NB4 (cell line): ENCODE measurements around the gene IREB2.
"Not testable (repeated sequence)": the region's sequence is repeated elsewhere in the genome, so short reads cannot be mapped to it uniquely, and the experiment has no call there.

Experiments used
- DNase-seq: peaks from one replicate; pipeline ENCODE4 v3.0.0; 2010; ENCODE audit warnings: low read depth
- H3K4me3 ChIP-seq: one replicate; pipeline ENCODE4 v1.5.1; 2011; ENCODE audit warnings: mild to moderate bottlenecking, low read depth, low read length, moderate library complexity
- MYC ChIP-seq: IDR thresholded peaks from 2 replicates; pipeline ENCODE4 v1.6.1; 2011; ENCODE audit warnings: low read depth, low read length
- POLR2A ChIP-seq: IDR thresholded peaks from 2 replicates; pipeline ENCODE4 v1.6.1; 2011; ENCODE audit warnings: mild to moderate bottlenecking; ENCODE audit not compliant: insufficient read length; ENCODE audit errors: extremely low read depth
- TF ChIP-seq, protein P1 (sequence below): IDR thresholded peaks from one replicate; pipeline ENCODE4 v1.5.1; 2012; ENCODE audit warnings: low read depth, low read length
- TF ChIP-seq, protein P2 (sequence below): IDR thresholded peaks from 2 replicates; pipeline ENCODE4 v1.6.1; 2011; ENCODE audit warnings: low read depth, low read length

Gene IREB2

DNA sequence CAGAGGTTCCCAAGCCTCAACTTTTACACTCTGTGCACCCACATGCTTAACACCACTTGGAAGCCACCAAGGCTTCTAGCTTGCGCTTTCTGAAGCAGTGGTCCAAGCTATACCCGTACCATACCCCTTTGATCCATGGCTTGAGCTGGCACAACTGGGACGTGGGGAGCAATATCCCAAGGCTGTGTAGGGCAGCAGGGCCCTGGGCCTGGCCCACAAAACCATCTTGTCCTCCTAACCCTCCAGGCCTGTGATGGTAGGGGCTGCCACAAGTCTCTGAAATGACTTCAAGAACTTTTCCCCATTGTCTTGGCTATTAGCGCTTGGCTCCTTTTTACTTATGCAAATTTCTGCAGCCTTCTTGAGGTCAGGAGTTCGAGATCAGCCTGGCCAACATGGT is 86.2 kb downstream of the IREB2 start:
- H3K4me3 ChIP-seq: no peak overlapping the region
- TF ChIP-seq MYC (no peak), POLR2A (no peak)
- TF ChIP-seq, protein P1, sequence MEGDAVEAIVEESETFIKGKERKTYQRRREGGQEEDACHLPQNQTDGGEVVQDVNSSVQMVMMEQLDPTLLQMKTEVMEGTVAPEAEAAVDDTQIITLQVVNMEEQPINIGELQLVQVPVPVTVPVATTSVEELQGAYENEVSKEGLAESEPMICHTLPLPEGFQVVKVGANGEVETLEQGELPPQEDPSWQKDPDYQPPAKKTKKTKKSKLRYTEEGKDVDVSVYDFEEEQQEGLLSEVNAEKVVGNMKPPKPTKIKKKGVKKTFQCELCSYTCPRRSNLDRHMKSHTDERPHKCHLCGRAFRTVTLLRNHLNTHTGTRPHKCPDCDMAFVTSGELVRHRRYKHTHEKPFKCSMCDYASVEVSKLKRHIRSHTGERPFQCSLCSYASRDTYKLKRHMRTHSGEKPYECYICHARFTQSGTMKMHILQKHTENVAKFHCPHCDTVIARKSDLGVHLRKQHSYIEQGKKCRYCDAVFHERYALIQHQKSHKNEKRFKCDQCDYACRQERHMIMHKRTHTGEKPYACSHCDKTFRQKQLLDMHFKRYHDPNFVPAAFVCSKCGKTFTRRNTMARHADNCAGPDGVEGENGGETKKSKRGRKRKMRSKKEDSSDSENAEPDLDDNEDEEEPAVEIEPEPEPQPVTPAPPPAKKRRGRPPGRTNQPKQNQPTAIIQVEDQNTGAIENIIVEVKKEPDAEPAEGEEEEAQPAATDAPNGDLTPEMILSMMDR: no peak
- TF ChIP-seq, protein P2, sequence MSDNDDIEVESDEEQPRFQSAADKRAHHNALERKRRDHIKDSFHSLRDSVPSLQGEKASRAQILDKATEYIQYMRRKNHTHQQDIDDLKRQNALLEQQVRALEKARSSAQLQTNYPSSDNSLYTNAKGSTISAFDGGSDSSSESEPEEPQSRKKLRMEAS: no peak
- no peak for DNase-seq

DNA sequence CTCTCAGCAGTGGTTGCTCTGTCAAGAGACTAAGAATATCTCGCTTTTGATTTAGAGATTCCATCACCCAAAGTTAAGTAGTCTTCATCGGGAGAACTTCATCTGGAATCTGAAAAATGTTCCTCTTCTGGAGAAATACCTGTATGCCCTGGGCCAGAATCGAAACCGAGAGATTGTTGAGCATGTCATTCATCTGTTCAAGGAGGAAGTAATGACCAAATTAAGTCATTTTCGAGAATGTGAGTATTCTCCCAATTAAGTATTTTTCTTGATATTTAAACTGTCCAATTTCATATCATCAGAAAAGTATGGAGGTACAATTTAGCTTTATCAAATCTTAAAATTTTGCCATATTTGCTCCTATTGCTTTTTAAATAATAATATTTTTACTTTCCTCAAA is 89.3 kb downstream of the IREB2 start:
- TF ChIP-seq, protein P1: no peak
- TF ChIP-seq POLR2A (no peak), MYC (no peak)
- TF ChIP-seq, protein P2: no peak
- H3K4me3 ChIP-seq: no peak overlapping the region
- no peak for DNase-seq

DNA sequence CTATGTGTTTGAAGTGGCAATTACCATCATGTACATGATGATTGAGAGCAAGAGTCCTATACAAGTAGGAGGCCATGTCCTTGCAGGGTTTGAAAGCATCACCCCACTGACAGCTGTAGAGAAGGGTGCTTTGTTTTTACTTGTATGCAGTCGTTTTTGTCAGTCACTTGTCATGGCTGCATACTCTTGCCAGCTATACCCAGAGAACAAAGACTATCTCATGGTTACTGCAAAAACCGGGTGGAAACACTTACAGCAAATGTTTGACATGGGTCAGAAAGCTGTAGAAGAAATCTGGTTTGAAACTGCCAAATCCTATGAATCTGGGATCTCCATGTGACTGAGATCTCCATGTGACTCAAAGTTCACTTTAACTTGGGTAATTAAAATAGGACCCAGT is 95.3 kb downstream of the IREB2 start:
- no peak overlapping the region for H3K4me3 ChIP-seq
- TF ChIP-seq, protein P2: no peak
- TF ChIP-seq, protein P1: no peak
- TF ChIP-seq MYC: no peak
- TF ChIP-seq POLR2A: no peak
- no peak for DNase-seq

DNA sequence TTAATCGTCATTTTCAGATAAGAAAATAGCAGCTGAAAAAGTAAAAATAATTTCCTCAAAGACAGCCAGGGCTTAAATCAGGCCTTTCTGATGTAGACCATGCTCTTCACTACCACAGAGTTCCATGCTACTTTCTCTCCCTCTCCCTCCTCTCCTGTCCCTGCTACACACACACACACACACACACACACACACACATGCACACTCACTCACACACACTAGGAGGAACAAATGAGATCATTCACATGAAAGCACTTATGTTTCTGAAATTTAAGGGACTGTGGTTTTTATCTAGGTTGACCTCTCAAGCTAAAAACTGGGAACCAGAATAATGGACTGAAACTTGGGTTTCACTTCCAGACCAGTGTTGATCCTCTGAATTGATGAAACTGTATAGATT is 98.1 kb downstream of the IREB2 start:
- DNase-seq: no peak
- H3K4me3 ChIP-seq: no peak overlapping the region
- TF ChIP-seq, protein P1: no peak
- TF ChIP-seq, protein P2: no peak
- no peak for TF ChIP-seq MYC
- no peak for TF ChIP-seq POLR2A

DNA sequence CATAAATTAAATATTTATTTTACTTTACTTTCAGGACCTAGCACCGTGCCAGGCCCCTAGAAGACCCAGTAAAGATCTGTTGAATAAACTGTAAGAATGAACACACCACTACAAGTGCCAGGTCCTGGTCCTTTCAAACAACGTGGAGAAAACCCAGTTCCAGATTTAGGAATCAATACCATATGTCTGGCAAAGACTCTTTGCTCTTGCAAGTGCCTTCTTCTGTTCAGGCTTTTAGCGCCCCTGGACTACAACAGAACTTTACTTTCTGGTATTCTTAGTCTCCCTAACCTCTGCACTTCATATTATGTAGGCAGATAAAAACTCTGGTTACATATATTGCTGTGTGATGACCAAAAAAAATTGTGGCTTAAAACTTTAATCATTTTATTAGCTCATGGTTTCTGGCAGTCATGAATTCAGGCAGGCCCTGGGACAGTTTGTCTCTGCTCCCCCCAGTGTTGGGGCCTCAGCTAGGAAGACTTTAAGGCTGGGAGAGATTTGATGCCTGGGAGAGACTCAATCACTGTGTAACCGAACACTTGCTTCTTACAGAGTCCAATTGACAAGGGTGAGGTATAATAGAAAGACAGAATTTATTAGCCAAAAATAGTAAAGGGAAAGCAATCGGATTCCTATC is 99.4 kb downstream of the IREB2 start:
- TF ChIP-seq POLR2A (no peak), MYC (no peak)
- TF ChIP-seq, protein P1: no peak
- TF ChIP-seq, protein P2: no peak
- no peak for DNase-seq
- no peak overlapping the region for H3K4me3 ChIP-seq

DNA sequence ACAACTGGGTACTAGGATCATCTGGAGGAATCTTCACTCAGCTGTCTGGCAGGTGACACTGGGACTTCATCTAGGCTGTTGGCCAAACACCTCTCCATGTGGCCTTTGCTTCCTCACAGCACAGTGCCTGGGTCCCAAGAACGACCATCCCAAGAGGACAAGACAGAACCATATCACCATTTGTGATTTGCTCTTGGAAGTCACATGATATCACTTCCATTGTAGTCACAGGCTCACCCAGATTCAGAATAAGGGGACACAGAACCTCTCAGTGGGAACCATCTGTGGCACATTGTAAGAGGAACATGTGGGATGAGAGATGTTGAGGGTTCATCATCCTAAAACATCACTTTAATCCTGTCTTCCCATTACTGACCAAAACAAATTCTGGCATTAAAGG is 100.3 kb downstream of the IREB2 start:
- H3K4me3 ChIP-seq: no peak overlapping the region
- TF ChIP-seq, protein P2: no peak
- TF ChIP-seq POLR2A: no peak
- TF ChIP-seq, protein P1: no peak
- TF ChIP-seq MYC: no peak
- no peak for DNase-seq

DNA sequence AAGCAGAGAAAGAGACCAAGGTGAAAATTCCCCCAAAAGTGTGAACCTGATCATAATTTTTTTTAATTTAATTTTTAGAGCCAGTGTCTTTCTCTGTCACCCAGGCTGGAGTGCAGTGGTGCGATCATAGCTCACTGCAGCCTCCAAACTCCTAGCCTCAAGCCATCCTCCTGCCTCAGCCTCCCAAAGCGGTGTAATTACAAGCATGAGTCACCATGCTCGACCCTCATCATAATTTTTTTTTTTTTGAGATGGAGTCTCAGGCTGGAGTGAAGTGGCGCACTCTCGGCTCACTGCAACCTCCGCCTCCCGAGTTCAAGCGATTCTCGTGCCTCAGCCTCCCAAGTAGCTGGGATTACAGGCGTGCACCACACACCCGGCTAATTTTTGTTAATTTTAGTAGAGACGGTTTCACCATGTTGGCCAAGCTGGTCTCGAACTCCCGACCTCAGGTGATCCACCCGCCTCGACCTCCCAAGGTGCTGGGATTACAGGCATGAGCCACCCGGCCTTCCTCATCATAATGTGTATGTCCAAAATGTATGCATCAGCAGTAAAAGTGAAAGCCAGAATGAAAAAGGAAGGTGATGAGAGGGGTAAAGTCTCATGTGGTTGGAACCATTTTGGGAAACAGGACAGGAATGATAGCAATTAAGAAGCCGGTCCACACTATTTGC is 101.6 kb downstream of the IREB2 start:
- peak overlapping the region; percentile 100 for H3K4me3 ChIP-seq
- not testable (repeated sequence) for DNase-seq
